Kidney epithelial cell (primary cell): ENCODE data around the gene HDAC9. TPM values are rescaled to one million over a fixed set of nuclear protein-coding genes. Genes with fewer than 3 reads are reported as not detected.

Source experiments
- DNase-seq: peaks from one replicate; pipeline ENCODE4 v3.0.0-alpha.2; 2010; ENCODE audit warnings: low read depth
- H3K27me3 ChIP-seq: 2 replicates; pipeline ENCODE4 v1.6.0; 2011; ENCODE audit warnings: low read length; ENCODE audit not compliant: control insufficient read depth, insufficient read depth
- H3K36me3 ChIP-seq: 2 replicates; pipeline ENCODE4 v1.5.1; 2011; ENCODE audit warnings: low read length; ENCODE audit not compliant: control insufficient read depth, insufficient read depth
- H3K4me3 ChIP-seq: 2 replicates; pipeline ENCODE4 v1.5.1; 2011; ENCODE audit warnings: low read depth, mild to moderate bottlenecking, control low read depth, low read length
- total RNA-seq: library from RNA; depleted of rRNA; stranded (reverse); fragments of >200 nt; gene quantifications from 2 replicates; pipeline ENCODE4 v1.2.3, GENCODE V29; 2015
- TF ChIP-seq, protein P1 (sequence below): IDR thresholded peaks from 2 replicates; pipeline ENCODE4 v1.5.1; 2011; ENCODE audit warnings: mild to moderate bottlenecking, moderate library complexity, low read length, control low read depth, inconsistent platforms; ENCODE audit not compliant: insufficient read depth, poor library complexity, severe bottlenecking

HDAC9 gene
- total RNA-seq, 1 donor from 2014 or later = 84.5 TPM

DNA sequence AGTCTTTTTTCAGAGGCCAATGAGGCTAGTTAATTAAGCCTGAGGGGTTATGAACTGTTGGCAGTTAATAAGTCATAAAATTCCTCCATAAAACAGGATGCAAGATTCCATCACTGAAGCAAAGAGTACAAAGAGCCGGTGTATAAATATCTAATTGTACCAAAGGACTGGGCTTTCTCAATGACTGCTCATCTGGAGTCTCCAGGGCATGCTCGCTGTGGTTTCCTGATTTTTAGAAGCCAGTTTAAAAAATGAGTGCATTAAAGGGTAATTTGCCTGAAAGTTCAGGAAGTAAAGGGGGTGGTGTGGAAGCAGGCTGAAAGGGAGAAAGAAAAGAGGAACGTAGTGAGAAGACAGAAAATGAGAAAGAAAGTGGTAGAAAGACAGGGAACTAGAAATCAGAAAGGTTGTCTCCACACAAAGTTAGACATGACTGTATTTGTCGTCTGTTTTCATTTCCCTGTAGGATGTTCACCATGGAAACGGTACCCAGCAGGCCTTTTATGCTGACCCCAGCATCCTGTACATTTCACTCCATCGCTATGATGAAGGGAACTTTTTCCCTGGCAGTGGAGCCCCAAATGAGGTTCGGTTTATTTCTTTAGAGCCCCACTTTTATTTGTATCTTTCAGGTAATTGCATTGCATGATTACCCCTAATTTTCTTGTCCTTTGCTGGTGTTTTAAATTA lies 339.6 kb downstream of the HDAC9 start:
- Histone ChIP-seq H3K4me3 (no peak overlapping the region), H3K27me3 (no peaks in the 10 kb centered on the region), H3K36me3 (no peaks in the 10 kb centered on the region)
- DNase-seq = no peak
- TF ChIP-seq, protein P1, sequence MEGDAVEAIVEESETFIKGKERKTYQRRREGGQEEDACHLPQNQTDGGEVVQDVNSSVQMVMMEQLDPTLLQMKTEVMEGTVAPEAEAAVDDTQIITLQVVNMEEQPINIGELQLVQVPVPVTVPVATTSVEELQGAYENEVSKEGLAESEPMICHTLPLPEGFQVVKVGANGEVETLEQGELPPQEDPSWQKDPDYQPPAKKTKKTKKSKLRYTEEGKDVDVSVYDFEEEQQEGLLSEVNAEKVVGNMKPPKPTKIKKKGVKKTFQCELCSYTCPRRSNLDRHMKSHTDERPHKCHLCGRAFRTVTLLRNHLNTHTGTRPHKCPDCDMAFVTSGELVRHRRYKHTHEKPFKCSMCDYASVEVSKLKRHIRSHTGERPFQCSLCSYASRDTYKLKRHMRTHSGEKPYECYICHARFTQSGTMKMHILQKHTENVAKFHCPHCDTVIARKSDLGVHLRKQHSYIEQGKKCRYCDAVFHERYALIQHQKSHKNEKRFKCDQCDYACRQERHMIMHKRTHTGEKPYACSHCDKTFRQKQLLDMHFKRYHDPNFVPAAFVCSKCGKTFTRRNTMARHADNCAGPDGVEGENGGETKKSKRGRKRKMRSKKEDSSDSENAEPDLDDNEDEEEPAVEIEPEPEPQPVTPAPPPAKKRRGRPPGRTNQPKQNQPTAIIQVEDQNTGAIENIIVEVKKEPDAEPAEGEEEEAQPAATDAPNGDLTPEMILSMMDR = no peak

DNA sequence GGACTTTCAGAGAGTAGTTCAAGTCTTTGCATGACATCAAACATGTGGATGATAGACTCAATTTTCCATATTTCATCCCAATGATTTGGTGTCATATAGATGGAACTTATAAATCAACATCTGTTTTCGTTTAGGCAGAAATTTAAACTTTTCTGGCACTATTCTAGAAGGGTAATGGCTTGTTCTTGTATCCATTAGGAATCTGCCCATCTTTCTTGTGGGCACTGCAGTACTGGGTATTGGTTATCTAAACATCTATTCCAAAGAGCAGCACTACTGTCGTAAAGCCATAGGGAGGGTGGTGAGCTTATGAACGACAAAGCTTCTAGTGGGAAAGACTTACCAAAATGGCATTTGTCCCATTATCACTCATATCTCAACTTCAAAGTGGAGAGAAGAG lies 348.4 kb downstream of the HDAC9 start:
- Histone ChIP-seq H3K4me3 (no peak overlapping the region), H3K36me3 (no peaks in the 10 kb centered on the region), H3K27me3 (no peaks in the 10 kb centered on the region)
- TF ChIP-seq, protein P1 = no peak
- no peak for DNase-seq

DNA sequence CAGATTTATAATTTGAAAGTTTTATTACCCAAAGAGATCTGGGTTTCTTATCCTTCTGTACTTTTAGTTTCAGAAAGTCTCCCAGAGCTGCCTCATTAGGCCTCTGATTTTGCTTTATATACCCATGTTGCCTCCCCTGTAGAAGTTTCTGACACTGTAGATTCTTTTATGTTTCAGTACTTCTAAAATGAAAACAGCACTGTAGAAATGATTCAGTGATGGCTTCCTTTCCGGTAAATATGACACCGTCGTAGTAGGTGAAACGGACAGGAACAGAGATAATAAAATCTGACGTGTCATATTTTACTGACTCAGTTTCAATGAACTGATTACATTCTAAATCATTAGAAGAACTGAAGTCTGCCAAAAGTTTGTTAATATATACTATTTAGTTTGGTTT lies 349.2 kb downstream of the HDAC9 start:
- no peaks in the 10 kb centered on the region for H3K36me3 ChIP-seq
- TF ChIP-seq, protein P1 = no peak
- H3K27me3 ChIP-seq = no peaks in the 10 kb centered on the region
- H3K4me3 ChIP-seq = no peak overlapping the region
- DNase-seq = no peak

DNA sequence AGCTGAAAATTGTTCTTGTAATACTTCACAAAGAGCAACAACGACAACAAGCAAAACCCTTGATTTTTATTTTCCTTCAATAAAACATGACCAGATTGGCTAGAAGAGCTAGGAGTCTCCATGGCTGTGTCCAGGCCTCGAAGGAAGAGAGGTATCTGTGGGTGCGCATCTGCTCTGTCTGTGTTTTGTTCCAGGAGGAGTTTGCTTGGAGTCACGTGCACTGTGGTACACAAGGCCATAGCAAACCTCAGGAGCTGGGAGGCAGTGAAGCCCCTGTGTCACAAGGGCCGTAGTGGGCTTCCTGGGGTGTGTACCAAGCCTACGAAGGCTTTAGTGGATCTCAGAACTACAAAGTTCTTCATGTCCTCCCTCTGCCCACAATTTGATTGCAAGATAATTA lies 350.2 kb downstream of the HDAC9 start:
- Histone ChIP-seq H3K4me3 (no peak overlapping the region), H3K36me3 (no peaks in the 10 kb centered on the region), H3K27me3 (no peaks in the 10 kb centered on the region)
- TF ChIP-seq, protein P1 = no peak
- no peak for DNase-seq

DNA sequence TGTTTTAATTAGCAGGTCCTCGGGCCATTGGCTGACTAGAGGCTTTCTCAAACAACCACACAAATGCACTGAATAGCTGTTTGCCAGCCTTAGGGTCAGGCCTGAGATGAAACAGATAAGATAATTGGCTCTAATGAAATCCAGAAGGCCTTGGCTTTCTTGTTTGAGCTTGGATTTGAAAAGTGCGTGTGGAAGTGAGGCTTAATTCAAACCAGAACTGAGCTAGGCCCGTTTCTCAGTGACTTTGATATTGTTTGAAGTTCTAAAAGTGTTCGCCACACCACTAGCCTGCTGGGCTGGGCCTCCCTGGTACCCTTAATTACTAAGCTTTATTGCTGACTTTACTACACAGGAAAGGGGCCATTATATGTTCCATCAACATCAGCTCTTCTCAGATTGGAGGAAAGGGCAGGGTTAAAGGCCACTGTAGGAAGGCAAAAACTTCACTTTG lies 351.2 kb downstream of the HDAC9 start:
- DNase-seq = no peak
- TF ChIP-seq, protein P1 = no peak
- no peaks in the 10 kb centered on the region for H3K27me3 ChIP-seq
- H3K36me3 ChIP-seq = no peaks in the 10 kb centered on the region
- H3K4me3 ChIP-seq = no peak overlapping the region

DNA sequence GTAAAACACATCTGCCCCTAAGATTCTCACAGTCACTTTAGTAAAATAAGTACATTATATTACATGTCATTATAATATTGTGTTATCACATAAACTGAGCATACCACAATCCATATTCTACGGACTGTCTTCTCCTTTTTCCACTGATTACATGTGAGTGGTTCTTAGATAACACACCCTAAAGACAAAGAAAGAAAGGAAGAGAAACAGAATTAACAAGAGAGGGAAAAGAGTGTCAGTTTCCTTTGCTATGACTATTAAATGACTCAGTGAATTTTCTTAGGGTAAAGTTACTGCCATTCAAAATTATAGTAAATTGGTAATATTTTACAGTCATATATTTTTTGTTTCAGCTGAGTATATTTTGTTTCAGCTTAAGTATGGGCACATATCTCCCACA lies 353.6 kb downstream of the HDAC9 start:
- no peak for DNase-seq
- no peaks in the 10 kb centered on the region for H3K36me3 ChIP-seq
- no peaks in the 10 kb centered on the region for H3K27me3 ChIP-seq
- TF ChIP-seq, protein P1 = no peak
- no peak overlapping the region for H3K4me3 ChIP-seq
